ENCODE data around the gene C3orf18.

DNA sequence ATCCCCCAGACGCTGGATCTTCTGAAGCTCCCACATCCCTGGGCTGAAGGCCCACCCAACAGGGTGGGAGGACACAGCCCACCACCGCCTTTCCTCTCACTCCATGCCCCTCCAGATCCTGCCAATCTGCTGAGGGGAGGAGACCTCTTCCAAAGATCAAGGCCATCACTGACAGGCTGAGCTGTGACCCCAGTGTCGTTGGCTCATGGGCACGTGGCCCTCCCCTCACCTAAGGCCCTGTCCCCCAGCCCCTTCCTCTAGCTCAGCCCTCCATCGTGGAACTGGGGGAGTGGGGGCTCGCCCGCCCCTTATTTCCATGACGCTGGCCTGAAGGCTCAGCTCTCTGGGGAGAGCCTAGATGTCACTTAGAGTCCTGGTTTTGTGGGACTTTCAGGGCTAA is 10.4 kb downstream of the C3orf18 start:
- TF ChIP-seq ZNF384 (IDR thresholded peaks at IDR 0.05): no peak
- TF ChIP-seq HDGF (IDR thresholded peaks at IDR 0.05; ENCODE audit: borderline replicate concordance): no peak
- TF ChIP-seq TARDBP (IDR thresholded peaks at IDR 0.05): no peak
- TF ChIP-seq ELF4 (IDR thresholded peaks at IDR 0.05): no peak
- TF ChIP-seq ARNT (IDR thresholded peaks at IDR 0.05): no peak
- TF ChIP-seq SUZ12 (IDR thresholded peaks at IDR 0.05): no peak
- TF ChIP-seq L3MBTL2 (conservative IDR thresholded peaks at IDR 0.05): no peak
- no peak for TF ChIP-seq NFRKB (IDR thresholded peaks at IDR 0.05)
- no peak for TF ChIP-seq FOXK2 (IDR thresholded peaks at IDR 0.05)
- no peak for TF ChIP-seq SP1 (IDR thresholded peaks at IDR 0.05)
